ENCODE results near the gene ZDHHC20.
A peak's percentile ranks its signal among the peaks of the same experiment; 100 is the strongest.

ZDHHC20 gene

GRCh38 chr13:21360463-21360862 lies 98.6 kb downstream of the ZDHHC20 start:
- no peak for DNase-seq

DNA sequence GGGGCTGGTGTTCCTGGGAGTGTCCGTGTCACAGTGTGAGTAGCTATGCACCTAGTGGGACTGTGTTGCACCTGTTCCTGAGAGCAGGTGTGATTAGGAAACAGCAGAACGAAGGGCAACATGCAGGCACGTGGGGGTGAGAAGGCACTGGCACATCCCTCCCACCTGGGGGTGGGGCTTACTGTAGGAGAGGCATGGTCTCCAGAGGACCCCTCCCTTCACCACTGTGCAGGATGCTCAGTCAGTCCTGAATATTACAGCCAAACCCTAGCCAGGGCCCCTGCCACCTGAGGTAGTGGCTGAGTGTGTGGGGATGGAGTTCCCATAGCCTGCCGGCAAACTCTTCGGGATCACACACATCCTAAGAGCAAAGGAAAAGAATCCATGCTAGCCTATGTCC lies 99.2 kb downstream of the ZDHHC20 start:
- no peak for DNase-seq

GRCh38 chr13:21355304-21355703 lies 103.8 kb downstream of the ZDHHC20 start:
- no peak for DNase-seq

- no peak for DNase-seq
These were observed 104.4 kb downstream of the ZDHHC20 start for GRCh38 chr13:21354721-21355120.

- no peak for DNase-seq
These were observed 110.5 kb downstream of the ZDHHC20 start for GRCh38 chr13:21348488-21349120.

- no peak for DNase-seq
These were observed 111.3 kb downstream of the ZDHHC20 start for GRCh38 chr13:21347753-21348318.

GRCh38 chr13:21344662-21345176 lies 114.4 kb downstream of the ZDHHC20 start:
- DNase-seq = peak; percentile 31

- no peak for DNase-seq
These were observed 115.4 kb downstream of the ZDHHC20 start for GRCh38 chr13:21343659-21344058.

GRCh38 chr13:21342699-21343442 lies 116.2 kb downstream of the ZDHHC20 start:
- no peak for DNase-seq

GRCh38 chr13:21341637-21342422 lies 117.3 kb downstream of the ZDHHC20 start:
- no peak for DNase-seq

DNA sequence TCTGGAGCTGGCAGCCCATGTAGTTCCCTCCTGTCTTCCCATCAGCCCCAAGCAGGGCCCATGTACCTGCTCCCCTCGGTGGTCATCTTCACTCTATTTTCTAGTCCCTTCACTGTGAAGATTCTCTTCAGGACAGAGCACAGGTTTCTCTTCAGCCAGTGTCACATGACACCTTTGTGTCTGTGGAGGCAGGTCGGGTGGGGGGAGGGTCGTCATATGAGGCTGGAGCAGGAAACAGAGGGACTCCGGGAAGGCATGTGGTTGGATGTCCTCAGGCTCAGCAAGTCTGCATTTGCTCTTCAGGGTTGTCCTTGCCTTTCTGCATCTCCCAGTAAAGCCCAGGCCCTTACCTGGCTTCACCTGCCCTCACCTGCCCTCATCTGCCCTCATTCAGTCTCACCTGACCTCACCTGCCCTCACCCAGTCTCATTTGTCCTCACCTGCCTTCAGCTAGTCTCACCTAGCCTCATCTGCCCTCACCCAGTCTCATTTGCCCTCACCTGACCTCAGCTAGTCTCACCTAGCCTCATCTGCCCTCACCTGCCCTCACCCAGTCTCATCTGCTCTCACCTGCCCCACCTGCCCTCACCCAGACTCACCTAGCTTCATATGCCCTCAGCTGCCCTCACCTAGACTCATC lies 120.3 kb downstream of the ZDHHC20 start:
- DNase-seq = no peak

GRCh38 chr13:21338156-21338555 lies 120.9 kb downstream of the ZDHHC20 start:
- no peak for DNase-seq

- no peak for DNase-seq
These were observed 122.3 kb downstream of the ZDHHC20 start for GRCh38 chr13:21336609-21337349.

- no peak for DNase-seq
These were observed 125.9 kb downstream of the ZDHHC20 start for GRCh38 chr13:21333186-21333585.

- DNase-seq = no peak
These were observed 128.8 kb downstream of the ZDHHC20 start for GRCh38 chr13:21330126-21330861.

DNA sequence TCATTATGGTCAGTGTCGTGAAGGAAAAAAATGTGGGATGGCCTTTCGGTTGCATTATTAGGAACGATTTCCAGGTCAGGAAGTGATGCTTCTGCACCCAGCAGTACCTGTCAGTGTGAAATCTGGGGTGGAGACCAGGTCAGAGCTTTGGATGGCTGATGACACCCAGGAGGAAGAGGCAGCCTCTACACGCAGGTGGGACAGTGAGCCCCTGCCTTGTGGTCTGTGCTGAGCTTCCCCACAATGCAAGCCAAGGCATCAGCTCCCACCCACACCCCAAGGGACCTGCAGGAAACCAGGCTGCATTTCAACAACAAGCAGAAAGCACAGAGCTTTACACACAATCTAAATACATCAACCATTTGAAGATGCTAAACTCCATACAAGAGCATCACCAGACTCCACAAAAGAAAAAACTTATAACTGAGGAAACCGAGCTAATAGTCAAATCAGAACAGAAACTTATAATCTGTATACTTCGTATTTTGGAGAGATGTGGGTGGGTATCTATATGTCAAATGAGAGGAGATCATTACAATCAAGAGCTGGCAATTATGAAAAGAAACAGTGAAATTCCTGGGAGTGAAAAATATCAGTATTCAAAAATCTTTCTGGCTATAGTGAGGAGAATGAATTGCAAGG lies 130.1 kb downstream of the ZDHHC20 start:
- DNase-seq = no peak

DNA sequence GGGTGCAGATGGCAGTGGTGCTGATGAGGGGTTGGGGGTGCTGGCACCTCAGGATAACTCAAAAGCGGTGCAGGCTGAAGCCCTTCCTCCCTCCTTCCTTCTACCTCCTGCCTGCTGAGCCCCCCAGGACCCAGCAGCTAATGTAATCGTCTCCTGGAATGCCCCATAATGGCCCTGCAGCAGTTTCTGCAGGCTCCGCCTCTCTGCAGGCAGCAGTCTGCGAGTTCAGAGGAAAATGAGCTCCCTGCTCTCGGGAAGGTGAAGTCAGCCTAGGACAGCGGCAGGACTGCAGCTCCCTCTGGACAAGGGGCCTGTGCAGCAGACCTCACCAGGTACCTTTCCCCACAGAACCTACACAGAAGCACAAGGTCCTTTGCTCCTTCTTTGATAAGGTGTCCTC lies 130.9 kb downstream of the ZDHHC20 start:
- DNase-seq = no peak

DNA sequence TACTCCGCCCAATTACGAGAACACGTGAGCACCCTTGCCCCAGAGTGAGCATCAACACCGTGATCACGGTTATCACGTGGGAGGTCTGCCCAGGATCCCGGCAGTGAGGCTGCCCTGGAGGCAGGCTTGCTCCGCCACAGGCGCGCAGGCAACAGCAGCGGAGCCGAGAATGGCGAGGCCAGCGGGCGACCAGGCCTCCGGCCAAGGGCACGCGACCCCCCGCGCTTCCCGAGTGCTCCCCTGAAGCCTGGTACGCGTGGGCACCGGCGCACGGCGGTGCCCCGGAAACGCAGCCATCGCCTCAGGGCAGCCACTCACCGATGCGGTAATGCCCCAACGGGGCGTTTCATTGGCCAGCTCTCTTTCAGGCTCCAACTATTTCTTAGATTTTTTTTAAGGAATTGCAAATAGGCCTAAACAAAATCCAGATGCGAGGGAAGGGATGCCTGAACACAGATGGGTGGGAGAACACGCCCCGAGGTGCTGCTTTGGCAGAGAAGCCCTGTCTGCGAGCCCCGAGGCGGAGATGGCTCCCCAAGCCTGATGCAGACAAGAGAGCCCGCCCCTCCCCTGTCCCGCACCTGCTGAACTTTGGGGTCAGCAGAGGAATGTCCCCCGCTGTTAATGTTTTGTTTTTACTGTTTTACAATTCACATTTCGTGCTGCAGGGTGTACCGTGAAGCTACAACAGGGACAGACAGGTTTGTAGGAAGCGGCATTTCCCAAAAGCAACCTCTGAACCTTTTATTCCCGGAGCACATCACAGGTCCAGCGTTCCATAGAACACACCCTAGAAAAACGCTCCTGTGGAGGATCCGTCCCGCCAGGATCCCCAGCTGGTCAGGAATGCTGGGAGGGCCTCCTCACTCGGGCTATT lies 132.7 kb downstream of the ZDHHC20 start:
- DNase-seq = no peak

- no peak for DNase-seq
These were observed 134.3 kb downstream of the ZDHHC20 start for GRCh38 chr13:21324803-21325202.

DNA sequence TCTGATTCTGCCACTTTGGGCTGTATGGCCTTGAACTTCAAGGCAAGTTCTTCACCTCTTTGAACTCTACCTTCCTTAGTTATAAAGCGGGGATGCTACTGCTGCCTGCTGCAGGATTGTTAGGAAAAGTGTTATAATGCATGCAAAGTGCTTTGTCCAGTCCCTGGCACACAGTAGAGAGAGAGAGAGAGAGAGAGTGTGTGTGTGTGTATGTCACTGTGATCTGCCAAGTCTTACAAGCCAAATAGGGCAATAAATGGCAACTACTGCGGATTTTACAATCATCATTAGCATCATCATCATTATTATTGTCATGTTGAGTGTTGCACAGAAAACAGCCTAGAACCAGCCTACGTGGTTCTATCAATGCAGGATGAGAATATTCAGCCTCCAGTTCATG lies 136.1 kb downstream of the ZDHHC20 start:
- no peak for DNase-seq

Measured in activated effector memory CD4-positive, alpha-beta T cell treated with Interleukin-2 at 50 U/mL for 16 hours (primary cell).